CD4-positive, alpha-beta T cell treated with Interferon gamma for 1 hour (primary cell): ENCODE measurements around the gene C6orf132.
"Not testable (repeated sequence)": the region's sequence is repeated elsewhere in the genome, so short reads cannot be mapped to it uniquely, and the experiment has no call there.

Source experiments
- DNase-seq: peaks from one replicate; pipeline ENCODE4 v3.0.0-alpha.2; 2020

Gene C6orf132

GRCh38 chr6:42158631-42159030 is 16.2 kb upstream of the C6orf132 start:
- DNase-seq, result no peak

- no peak for DNase-seq
Measured at GRCh38 chr6:42158011-42158410, 15.6 kb upstream of the C6orf132 start.

GRCh38 chr6:42156638-42157037 is 14.2 kb upstream of the C6orf132 start:
- DNase-seq, result no peak

GRCh38 chr6:42155293-42155692 is 12.9 kb upstream of the C6orf132 start:
- DNase-seq, result no peak

- no peak for DNase-seq
Measured at GRCh38 chr6:42154461-42155209, 12.2 kb upstream of the C6orf132 start.

- DNase-seq, result no peak
Measured at GRCh38 chr6:42153921-42154320, 11.5 kb upstream of the C6orf132 start.

- DNase-seq, result not testable (repeated sequence)
Measured at GRCh38 chr6:42152528-42153213, 10.3 kb upstream of the C6orf132 start.

GRCh38 chr6:42152024-42152423 is 9.6 kb upstream of the C6orf132 start:
- DNase-seq, result no peak

- DNase-seq, result no peak
Measured at GRCh38 chr6:42150254-42150653, 7.8 kb upstream of the C6orf132 start.

GRCh38 chr6:42148058-42148457 is 5.6 kb upstream of the C6orf132 start:
- DNase-seq, result no peak

GRCh38 chr6:42147138-42147562 is 4.7 kb upstream of the C6orf132 start:
- no peak for DNase-seq

- DNase-seq, result no peak
Measured at GRCh38 chr6:42141603-42142117, 760 bp downstream of the C6orf132 start.

GRCh38 chr6:42140756-42141602 is 1.4 kb downstream of the C6orf132 start:
- DNase-seq, result no peak

GRCh38 chr6:42140032-42140431 is 2.4 kb downstream of the C6orf132 start:
- peak; percentile 34 for DNase-seq

GRCh38 chr6:42138630-42139619 is 3.5 kb downstream of the C6orf132 start:
- no peak for DNase-seq

- no peak for DNase-seq
Measured at GRCh38 chr6:42138190-42138589, 4.2 kb downstream of the C6orf132 start.

GRCh38 chr6:42137194-42137753 is 5.1 kb downstream of the C6orf132 start:
- DNase-seq, result no peak

- DNase-seq, result no peak
Measured at GRCh38 chr6:42136508-42137193, 5.8 kb downstream of the C6orf132 start.

GRCh38 chr6:42135722-42136121 is 6.7 kb downstream of the C6orf132 start:
- DNase-seq, result no peak

- DNase-seq, result no peak
Measured at GRCh38 chr6:42135161-42135560, 7.3 kb downstream of the C6orf132 start.

GRCh38 chr6:42133926-42134325 is 8.5 kb downstream of the C6orf132 start:
- no peak for DNase-seq
